Adrenal gland (tissue), 5 donors: ENCODE results near the gene EPG5.

ENCODE experiments used
- POLR2A ChIP-seq, 2 donors: fragments of 450-650 bp; IDR thresholded peaks; one replicate each; pipeline ENCODE4 v1.6.1; 2017; ENCODE audit warnings: antibody characterized with exemption in 2 of 2, mild to moderate bottlenecking in 2 of 2, moderate library complexity in 1 of 2
- TF ChIP-seq, protein P1 (sequence below), 6 experiments: fragments of 450-650 bp in 4 of 6; fragments of 200-600 bp in 2 of 6; sonication (generic) in 1 of 6; IDR thresholded peaks; 1 replicate in 5 of 6; 2 replicates in 1 of 6; pipeline versions ENCODE4 v1.5.1 to v1.8.0; 2016 to 2021; ENCODE audit warnings: antibody characterized with exemption in 6 of 6, mild to moderate bottlenecking in 2 of 6, moderate library complexity in 1 of 6
- donor health status: DM: no; HTN: no; CAD: no.

DNA sequence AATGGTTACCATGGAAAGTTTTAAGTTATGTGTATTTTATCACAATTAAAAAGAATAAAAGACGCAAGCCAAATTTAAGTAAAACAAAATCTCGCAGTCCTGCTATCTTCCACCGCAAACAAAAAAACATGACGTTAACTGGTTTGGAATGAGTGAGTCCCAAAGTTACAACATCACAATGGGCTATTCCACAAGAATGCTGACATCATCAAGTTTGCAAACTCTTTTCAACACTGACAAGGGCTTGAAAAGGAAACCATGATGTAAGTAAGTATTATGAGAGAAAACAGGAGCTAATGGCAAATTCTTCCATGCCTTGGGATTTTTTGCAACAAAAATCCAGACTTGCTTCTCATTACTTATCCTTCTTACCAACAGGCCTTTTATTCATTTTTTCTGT, 110.6 kb downstream of the EPG5 start:
- no peak for TF ChIP-seq POLR2A (IDR thresholded peaks at IDR 0.05)
- TF ChIP-seq, protein P1, sequence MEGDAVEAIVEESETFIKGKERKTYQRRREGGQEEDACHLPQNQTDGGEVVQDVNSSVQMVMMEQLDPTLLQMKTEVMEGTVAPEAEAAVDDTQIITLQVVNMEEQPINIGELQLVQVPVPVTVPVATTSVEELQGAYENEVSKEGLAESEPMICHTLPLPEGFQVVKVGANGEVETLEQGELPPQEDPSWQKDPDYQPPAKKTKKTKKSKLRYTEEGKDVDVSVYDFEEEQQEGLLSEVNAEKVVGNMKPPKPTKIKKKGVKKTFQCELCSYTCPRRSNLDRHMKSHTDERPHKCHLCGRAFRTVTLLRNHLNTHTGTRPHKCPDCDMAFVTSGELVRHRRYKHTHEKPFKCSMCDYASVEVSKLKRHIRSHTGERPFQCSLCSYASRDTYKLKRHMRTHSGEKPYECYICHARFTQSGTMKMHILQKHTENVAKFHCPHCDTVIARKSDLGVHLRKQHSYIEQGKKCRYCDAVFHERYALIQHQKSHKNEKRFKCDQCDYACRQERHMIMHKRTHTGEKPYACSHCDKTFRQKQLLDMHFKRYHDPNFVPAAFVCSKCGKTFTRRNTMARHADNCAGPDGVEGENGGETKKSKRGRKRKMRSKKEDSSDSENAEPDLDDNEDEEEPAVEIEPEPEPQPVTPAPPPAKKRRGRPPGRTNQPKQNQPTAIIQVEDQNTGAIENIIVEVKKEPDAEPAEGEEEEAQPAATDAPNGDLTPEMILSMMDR (IDR thresholded peaks at IDR 0.05): no peak
